NAMALWA (cell line): ENCODE measurements around the gene FGD4.
"Not testable (repeated sequence)": the region's sequence is repeated elsewhere in the genome, so short reads cannot be mapped to it uniquely, and the experiment has no call there.

Source experiments
- DNase-seq: peaks from one replicate; pipeline ENCODE4 v3.0.0-alpha.2; 2015; ENCODE audit warnings: low spot score

The FGD4 gene

DNA sequence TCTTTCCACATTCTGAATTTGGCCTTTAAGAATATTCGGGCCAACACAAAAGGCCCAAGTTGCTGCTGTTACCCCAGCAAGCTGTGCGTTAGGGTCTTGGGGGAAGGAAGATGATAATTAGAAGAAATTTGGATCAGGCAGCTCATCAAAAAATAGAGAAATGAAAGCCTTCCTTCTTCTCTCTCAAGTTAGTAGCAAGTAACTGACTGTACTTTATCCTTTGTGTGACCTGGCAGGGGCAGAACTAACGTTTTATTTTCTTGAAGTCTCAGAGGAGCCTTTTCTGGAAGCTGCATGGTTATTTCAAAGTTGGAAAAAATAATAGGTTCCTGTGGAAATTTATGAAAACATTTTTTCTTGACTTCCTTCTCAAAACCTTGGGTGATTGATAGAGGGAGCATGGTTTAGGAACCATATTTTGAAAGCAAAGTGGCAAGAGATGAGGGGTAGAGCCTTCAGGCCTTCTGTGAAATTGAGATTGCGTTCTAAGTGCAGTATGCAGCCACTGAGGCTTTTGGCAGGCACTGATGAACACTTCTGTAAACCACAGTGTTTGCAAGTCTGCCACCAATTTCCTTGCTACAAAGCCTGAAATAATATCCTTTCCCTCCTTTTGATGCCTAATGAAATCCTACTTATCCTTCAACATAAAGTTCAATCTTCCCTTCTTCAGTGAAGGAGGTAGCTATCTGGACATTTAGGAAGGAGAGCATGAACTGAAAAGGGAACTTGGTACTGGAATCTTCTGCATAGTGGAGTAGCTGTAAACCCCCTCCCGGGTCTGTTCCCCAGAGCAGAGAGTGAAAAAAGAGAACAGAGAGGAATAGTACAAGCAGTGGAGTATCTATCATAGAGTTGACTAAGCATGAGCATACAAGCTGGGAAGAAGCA, 123.2 kb downstream of the FGD4 start:
- DNase-seq: peak; percentile 55

DNA sequence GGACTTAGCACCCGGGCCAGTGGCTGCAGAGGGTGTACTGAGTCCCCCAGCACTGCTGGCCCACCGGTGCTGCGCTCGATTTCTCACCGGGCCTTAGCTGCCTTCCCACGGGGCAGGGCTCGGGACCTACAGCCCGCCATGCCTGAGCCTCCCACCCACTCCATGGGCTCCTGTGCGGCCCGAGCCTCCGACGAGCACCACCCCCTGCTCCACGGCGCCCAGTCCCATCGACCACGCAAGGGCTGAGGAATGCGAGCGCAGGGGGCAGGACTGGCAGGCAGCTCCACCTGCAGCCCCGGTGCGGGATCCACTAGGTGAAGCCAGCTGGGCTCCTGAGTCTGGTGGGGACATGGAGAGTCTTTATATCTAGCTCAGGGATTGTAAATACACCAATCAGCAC, 126.4 kb downstream of the FGD4 start:
- not testable (repeated sequence) for DNase-seq

DNA sequence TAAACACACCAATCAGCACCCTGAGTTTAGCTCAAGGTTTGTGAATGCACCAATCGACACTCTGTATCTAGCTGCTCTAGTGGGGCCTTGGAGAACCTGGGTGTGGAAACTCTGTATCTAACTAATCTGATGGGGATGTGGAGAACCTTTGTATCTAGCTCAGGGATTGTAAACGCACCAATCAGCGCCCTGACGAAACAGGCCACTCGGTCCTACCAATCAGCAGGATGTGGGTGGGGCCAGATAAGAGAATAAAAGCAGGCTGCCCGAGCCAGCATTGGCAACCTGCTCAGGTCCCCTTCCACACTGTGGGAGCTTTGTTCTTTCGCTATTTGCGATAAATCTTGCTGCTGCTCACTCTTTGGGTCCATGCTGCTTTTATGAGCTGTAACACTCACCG, 127.0 kb downstream of the FGD4 start:
- not testable (repeated sequence) for DNase-seq

DNA sequence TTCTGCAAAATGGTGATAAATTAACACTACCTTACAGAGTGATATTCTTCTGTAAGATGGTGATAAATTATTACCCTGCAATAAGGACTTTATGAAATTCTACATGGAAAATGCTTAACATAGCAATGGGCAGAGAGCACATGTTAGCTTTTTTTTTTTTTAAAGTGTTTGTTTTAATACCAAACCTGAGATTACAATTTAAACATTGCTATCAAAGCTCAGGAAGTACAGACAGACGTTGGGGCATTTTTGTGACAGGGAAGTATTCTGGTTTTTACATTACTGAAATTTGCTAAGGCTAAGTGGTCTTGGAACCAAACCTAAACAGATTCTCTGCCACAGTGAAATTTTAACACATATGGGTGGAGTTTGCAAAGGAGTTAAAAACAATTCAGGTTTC, 133.1 kb downstream of the FGD4 start:
- DNase-seq: no peak

DNA sequence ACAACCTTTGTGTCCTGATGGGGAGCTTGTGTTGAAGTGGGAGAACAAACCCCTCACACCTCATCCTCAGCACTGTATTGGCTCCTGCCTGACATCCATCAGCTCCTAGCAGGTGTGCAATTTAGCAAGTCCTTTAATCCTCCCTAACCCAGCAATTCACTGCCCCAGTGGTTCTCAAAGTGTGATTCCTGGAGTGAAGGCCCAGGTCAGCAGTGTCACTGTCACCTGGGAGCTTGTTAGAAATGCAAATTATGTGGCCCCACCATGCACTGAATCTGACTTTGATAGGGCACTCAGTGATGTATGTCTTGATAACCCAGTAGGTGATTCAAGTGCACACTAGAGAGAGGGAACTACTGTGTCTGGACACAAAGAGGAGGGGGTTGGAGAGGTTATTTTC, 133.6 kb downstream of the FGD4 start:
- peak; percentile 34 for DNase-seq

DNA sequence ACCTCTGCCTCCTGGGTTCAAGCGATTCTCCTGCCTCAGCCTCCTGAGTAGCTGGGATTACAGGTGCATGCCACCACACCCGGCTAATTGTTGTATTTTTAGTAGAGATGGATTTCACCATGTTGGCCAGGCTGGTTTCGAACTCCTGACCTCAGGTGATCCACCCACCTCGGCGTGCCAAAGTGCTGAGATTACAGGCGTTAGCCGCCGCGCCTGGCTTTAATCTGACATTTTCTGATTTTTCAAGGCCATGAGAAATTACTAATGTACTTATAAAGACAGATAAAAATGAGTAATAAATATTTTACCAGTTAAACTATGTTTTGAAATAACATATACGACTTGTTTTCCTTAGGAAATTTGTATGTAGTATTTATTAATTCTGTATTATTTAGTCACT, 134.1 kb downstream of the FGD4 start:
- DNase-seq: not testable (repeated sequence)

DNA sequence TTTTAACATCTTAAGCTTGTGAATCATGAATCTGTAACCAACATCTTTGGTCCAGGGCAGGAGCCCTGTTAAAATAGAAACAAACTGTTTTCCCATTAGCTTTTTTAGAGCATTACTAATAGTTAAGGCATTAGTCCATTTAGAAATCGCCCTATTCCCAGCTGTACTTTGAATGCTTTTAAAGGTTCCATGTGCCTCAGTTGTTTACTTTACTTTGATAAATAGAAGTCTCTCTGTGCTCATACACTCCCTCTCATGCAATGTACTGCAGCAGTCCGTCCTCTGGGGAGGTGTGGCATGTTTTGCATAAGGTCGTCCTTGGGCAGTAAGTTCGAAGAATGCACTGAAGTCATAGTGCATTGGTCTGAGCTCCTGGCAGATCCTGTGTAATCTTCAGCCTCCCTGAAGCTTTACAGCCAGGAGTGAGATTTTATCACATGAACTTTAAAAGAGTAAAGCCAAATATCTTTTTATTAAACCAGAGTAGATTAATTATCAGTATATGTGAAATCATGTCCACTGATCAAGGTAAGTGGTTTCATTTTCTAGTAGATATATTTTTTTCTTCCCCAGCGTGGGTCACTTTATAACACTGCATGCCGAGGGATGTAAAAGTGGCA, 134.7 kb downstream of the FGD4 start:
- peak; percentile 77 for DNase-seq

DNA sequence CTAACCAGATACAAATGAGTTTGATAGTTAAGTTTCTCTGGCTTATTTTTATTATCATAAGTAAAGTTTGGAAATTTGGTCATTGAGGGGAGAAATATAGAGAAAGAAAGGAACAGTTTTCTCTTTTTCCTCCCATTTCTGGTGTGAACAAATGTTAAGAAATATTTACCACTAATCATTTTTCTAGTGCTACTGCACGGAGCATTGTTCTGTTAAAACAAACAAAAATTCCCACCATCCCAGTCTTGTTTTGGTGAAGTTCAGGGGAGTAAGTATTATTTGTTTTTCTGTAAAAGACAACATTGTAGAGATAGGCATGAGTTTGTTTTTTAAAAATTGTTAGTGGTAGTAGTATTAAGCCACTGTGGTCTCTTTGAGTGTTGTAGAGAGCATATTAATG, 135.3 kb downstream of the FGD4 start:
- no peak for DNase-seq

DNA sequence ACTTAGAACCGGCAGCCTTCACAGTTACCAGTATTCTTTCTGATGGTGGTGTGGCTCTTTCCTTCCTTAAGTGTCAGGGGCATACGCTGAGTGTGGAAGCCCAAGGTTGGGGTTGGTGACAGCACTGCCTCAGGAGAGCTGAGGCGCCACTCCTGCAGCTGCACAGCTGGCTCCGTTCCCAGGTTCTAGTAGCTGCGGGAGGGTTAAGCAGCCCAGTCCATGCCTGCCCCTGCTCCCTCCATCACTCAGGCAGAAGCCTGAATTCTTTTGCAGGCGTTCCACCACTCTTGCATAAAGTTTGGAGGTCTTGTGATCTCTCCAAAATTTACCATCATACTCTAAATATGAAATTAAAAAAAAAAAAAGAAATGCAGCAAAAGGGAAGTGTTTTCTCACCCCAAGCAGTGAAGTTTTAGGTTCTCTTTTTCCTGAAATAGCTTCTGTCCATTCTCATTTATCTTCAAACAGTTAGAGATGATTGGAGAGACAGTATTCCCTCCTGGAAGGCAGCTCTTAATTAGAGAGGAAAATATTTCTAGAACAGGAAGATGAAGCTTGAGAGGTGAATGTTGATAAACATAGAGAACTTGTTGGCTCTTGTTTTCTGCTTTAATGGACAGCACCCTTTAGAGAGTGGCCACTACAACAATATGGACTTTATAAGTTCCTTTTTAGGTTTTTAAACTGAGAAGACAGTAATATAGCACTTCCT, 136.1 kb downstream of the FGD4 start:
- DNase-seq: peak; percentile 87

DNA sequence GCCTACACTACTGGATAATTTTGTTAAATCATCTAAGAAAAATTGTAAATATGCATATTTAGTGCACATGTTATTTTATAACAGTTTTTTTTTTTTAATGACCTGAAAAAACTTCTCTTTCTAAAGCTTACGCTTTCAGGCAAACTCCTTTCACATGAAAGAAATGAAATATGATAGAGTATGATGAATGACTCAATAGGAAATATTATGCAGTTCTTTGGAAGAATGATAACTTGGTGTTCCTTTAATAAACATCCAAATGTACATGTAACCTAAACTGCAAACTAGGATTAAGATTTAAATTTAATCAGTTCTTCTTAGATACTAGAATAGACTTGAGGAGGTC, 136.6 kb downstream of the FGD4 start:
- DNase-seq: no peak

DNA sequence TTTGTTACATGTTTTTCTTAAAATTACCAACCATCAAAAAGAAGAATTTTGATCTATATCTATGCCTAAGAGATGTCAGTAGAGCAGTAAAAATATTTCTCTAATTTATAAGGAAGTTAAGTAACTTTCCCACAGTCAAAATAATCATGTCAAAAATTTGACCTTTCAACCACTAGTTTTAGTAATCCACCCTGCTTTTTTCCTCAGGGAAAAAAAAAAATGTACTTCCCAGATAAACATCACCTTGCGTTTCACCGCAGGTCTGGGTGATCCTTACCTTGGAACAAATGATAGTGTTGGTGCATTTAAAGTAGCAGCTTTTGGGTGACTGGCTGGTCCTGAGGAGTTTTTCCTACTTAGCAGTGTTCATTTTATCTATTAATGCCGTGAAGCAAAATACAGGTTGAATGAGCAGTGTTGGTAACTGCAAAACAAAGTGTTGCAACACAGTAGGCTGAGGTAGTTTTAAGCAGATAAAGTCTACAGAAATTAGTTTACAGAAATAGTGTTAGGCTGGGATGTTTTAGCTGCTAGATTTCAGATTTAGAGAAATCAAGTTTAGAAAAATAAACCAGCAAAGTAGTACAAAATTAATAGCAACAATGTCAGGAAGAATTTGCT, 142.5 kb downstream of the FGD4 start:
- DNase-seq: no peak

DNA sequence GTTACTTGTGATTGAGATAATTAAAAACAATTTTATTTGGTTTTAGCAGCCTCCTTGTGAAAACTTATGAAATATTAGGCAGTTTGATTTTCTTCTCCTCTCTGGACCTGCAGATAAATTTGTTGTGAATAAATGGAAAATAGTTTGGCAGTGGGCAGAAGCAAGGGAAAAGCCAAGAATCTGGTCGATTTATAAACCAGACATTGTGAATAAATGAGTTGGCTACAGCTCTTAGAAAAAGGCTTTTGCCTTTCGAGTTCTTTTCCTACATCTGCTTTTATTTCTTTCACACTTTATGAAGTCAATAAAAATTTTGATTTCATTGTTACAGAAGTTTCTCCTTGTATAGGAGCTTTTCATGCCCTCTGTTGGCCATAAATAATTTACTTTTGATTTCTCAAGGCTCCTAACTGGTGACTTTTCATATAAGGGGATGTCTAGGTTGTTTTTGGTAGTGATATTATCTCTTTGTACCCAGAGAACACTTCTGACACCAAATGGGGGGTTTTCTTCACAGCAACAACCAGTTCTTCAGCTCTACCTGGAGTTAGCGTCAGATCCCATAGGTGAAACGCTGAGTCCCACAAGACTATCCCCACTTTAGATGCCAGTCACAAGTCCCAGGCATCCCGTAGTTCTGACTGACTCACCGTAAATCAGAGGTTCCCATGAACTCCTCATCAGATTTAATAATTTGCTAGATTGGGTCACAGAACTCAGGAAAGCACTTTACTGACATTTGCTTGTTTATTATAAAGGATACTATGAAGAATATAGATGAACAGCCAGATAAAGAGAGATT, 143.3 kb downstream of the FGD4 start:
- DNase-seq: no peak

DNA sequence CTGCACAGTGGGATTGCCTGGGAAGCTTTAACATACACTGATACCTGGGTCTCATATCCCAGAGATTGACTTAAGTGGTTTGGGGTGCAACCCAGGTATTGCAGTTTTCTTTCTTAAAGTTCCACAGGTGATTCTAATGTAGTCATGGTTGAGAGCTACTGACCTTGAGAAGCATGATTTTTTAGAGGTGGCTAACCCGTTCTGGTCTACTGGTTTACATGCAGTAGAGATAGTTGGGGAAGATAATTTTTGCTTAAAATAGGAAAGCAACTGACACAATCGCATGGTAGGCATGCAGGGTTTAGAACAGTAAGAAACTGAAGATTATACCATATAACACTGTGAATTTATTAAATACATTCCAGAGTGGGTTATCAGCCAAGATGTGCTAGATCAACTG, 145.5 kb downstream of the FGD4 start:
- DNase-seq: no peak

DNA sequence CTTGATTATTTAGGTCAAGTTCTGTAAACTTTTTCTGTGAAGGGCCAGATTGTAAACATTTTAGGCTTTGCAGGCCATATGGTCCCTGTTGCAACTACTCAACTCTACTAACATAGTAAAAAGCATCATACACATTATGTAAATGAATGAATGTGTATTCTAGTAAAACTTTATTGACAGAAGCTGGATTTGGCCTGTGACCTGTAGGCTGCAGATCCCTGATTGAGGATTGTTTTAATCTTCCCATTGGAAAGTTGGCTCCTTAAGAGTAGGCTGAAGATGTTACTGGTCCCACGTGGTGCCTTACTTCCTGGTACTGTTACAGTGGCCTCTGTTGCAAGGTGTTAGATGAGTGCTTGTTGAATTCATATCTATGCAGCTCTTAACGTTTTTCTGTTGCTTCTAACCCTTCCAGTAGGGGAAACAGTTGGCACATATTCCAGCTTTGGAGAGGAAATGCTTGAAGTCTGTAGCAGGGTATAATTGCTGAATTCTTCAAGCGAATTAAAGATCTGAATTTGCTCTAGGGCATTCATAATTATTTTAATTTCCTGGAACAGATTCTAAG, 146.1 kb downstream of the FGD4 start:
- DNase-seq: no peak

DNA sequence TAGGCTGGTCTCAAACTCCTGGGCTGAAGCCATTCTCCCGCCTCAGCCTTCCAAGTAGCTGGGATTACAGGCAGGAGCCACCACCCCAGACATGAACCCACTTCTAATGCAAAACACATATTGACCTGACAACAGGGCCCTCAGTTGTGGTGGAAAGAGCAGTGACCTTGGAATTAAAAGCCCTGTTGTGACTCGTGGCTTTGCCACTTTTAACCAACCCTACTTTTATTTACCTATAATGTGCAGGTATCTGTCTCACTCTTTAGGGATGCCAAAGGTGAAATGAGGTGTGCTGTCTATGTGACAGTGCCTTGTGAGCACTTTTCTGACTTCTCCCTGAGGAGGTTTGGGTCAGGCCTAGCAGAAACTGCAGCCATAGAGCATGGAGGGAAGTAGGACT, 146.9 kb downstream of the FGD4 start:
- DNase-seq: no peak

DNA sequence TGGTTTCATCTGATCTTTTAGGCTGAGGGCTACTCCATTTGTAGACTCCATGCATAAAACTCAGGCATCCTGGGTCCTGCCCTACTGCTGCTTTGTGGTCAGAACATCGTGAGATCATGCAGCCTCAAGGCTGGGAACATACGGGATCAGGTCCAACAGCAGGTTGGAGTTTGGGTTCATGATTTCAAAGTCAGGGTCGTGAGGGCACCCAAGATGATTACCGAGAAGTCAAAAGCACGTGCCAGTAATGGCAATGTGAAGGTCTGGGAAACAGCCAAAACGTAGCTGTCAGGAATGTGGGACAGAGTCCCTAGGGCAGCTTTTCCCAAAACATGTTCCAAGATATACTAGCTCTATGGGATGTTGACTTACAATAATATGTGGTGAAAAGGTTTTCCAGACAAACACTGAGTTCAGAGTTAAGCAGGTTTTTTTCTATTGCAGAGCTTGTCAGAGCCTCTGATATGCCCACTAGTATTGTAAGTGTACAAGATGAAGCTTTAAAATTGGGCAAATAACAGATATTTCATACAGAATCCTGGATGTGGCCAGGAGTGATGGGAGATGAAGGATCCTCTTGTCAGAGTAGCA, 149.4 kb downstream of the FGD4 start:
- DNase-seq: no peak

DNA sequence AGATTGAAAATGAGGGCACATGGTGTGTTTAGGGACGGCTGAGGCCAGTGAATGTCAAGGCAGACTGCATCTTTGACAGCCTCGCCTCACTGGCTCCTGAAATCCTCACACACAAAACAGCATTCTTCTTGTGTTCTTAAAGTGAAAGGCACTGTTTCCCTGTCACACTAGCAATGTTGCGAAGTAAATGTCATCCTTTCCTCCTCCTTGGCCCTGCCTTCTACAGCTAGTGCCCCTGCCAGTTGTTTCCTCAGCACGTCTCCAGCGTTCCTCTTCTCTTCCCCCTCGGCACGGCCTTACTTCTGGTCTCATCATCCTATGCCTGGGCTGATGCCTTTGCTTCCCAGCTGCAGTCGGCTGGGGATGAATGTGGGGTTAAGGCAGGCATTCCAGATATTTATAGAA, 150.3 kb downstream of the FGD4 start:
- peak; percentile 31 for DNase-seq

DNA sequence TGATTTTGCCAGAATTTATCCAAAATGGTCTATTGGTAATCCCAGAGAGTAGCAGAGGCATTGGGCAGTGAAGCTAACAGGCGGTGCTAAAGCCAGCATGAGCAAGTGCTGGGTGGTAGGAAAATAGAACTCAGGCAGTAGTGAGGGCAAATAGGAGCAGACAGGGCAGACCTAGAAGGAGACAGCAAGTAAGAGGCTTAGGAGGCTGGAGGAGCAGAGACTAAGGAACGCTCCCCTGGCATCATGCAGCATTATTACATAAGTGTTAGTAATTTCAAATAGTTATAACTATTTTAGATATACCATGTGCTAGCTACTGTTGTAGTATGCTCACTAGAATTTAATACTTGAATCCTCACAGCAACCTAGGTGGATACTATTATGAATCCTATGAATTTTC, 151.7 kb downstream of the FGD4 start:
- no peak for DNase-seq

DNA sequence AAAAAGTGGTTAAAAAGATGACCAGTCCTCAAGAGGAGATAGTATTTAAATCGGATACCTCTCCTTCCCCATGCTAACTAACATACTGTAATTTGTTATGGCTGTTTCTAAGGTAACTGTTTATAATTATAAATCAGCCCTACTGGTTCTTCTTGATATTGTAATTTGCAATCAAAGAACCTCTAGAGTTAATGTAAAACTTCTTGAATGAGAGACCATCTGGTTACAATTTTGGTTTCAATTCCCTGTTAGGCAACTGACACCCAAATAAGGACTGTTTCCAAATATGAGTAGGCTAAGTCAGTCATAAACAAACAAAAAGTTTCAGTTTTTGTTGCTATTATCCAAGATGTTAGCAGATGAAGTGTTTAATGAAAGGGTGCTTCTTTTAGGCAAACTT, 159.5 kb downstream of the FGD4 start:
- peak; percentile 87 for DNase-seq

DNA sequence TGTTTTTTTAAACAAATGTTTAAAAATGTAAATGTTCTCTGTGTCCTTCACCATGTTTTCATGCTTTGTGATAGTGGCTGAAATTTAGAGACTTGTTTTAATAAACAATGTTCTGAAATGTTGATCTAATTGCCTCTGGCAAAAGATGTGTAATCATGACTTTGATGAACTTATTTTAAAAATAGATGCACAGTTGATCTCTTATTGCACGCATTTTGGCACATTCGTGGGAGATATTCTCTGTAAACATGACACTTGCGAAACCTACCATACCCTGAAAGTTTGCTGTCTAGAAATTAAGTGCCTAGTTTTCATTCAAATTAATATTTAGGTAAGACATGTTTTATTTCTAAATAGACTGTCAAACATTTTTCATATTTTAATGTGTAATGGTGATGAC, 160.1 kb downstream of the FGD4 start:
- no peak for DNase-seq

DNA sequence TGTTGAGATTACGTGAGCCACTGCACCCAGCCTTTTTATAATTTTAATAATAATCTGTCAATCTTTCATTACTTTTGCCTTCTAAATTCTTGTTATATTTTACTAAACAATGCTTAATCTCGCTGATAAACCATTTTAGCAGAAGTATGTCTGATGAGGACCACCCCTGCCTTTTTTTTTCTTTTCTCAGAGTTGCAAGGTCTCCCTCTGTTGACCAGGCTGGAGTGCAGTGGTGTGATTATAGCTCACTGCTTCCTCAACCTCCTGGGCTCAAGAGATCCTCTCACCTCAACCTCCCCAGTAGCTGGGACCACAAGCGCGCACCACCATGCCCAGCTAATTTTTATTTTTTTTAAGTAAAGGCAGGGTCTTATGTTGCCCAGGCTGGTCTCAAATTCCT, 161.2 kb downstream of the FGD4 start:
- no peak for DNase-seq
